ENCODE results near the gene TNFRSF25.
"Not testable (repeated sequence)": the region's sequence is repeated elsewhere in the genome, so short reads cannot be mapped to it uniquely, and the experiment has no call there.

TNFRSF25 gene

DNA sequence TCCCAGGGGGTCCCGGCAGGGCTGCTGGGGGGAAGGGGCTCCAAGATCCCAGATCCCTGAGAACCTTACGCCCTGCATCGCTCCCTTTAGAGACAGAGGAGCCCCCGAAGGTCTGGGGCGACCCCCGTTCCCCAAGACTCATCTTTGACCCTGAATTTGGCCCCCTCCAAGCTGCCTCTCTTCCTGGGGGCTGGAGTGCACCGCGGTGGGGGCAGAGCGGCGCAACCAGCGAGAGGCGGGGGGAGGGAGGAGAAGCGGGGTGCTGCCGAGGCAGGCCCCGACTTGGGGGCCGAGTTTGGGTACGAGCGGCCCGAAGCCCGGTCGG is 30.9 kb upstream of the TNFRSF25 start:
- TF ChIP-seq, protein P1, sequence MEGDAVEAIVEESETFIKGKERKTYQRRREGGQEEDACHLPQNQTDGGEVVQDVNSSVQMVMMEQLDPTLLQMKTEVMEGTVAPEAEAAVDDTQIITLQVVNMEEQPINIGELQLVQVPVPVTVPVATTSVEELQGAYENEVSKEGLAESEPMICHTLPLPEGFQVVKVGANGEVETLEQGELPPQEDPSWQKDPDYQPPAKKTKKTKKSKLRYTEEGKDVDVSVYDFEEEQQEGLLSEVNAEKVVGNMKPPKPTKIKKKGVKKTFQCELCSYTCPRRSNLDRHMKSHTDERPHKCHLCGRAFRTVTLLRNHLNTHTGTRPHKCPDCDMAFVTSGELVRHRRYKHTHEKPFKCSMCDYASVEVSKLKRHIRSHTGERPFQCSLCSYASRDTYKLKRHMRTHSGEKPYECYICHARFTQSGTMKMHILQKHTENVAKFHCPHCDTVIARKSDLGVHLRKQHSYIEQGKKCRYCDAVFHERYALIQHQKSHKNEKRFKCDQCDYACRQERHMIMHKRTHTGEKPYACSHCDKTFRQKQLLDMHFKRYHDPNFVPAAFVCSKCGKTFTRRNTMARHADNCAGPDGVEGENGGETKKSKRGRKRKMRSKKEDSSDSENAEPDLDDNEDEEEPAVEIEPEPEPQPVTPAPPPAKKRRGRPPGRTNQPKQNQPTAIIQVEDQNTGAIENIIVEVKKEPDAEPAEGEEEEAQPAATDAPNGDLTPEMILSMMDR (IDR thresholded peaks at IDR 0.05; ENCODE audit: insufficient read depth, low read length, poor library complexity, severe bottlenecking): no peak
- no peaks in the 10 kb centered on the region; the same call in 1 of the 2 replicates for H3K27me3 ChIP-seq (replicated peaks; ENCODE audit: control insufficient read depth, insufficient read depth, low read length)
- no peak overlapping the region; the same call in 1 of the 2 replicates for H3K4me3 ChIP-seq (replicated peaks; ENCODE audit: low read depth, low read length)
- no peak for DNase-seq (ENCODE audit: extremely low read depth, insufficient read length)
- H3K36me3 ChIP-seq (ENCODE audit: control insufficient read depth, insufficient read depth, low read length): no peaks in the 10 kb centered on the region

DNA sequence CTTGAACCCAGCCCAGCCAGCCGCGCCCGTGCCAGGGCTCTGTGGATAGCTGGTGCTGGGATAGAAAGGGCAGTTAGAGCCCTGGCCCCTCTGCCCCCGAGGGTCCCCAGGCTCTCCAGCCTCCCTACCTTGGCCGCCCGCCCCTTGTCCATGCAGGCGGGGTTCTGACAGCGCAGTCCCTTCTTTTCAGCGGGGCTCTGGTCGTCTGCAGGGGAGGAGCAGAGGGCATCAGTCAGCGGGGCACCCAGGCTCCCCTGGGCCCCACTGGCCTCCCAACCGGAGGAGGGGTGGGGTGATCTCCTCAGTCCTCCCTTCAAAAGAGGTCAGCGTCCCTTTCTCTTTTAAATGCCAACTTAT is 30.4 kb upstream of the TNFRSF25 start:
- Histone ChIP-seq H3K4me3 (replicated peaks; ENCODE audit: low read depth, low read length) (no peak overlapping the region), H3K36me3 (ENCODE audit: control insufficient read depth, insufficient read depth, low read length) (no peaks in the 10 kb centered on the region), H3K27me3 (replicated peaks; ENCODE audit: control insufficient read depth, insufficient read depth, low read length) (no peaks in the 10 kb centered on the region; the same call in 1 of the 2 replicates)
- no peak for DNase-seq (ENCODE audit: extremely low read depth, insufficient read length)
- TF ChIP-seq, protein P1 (IDR thresholded peaks at IDR 0.05; ENCODE audit: insufficient read depth, low read length, poor library complexity, severe bottlenecking): no peak

DNA sequence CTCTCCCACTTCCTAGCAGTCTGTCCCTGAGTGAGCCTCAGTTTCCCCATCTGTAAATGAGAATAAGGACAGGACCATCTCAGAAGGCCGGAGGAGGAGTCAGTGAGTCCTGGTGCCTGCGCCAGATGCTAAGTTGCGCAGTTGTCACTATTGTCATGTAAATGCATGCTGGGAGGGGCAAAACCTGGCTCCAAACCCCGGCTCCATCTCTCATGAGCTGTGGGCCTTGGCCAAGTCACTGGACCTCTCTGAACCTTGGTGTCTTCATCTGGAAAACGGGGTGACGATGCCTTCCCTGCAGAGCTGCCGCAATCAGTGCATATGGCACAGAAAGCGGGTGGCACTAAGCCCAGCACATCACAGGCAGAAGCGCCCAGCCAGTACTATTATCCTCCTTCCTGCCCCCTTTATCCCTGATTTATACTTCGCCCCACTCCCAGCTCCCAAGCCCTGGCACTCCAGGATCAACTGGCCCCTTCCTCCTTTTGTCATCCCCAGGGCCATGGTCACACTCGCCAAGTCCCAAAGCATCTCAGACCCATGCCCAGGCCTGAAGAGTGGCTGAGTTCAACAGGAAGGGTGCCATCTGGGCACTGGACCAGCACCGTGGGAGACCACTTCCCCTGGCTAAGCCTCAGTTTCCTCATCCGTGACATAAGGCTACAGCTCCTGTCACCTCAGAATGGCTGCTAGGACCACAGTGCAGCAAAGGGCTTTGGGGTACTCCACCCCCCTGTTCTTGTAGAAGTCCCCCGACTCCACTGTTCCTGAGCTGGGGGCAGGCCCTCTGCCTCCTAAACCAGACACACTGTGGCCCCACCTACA is 29.8 kb upstream of the TNFRSF25 start:
- H3K36me3 ChIP-seq (ENCODE audit: control insufficient read depth, insufficient read depth, low read length): no peaks in the 10 kb centered on the region
- H3K27me3 ChIP-seq (replicated peaks; ENCODE audit: control insufficient read depth, insufficient read depth, low read length): no peaks in the 10 kb centered on the region; the same call in 1 of the 2 replicates
- H3K4me3 ChIP-seq (replicated peaks; ENCODE audit: low read depth, low read length): no peak overlapping the region
- TF ChIP-seq, protein P1 (IDR thresholded peaks at IDR 0.05; ENCODE audit: insufficient read depth, low read length, poor library complexity, severe bottlenecking): no peak
- DNase-seq (ENCODE audit: extremely low read depth, insufficient read length): no peak

DNA sequence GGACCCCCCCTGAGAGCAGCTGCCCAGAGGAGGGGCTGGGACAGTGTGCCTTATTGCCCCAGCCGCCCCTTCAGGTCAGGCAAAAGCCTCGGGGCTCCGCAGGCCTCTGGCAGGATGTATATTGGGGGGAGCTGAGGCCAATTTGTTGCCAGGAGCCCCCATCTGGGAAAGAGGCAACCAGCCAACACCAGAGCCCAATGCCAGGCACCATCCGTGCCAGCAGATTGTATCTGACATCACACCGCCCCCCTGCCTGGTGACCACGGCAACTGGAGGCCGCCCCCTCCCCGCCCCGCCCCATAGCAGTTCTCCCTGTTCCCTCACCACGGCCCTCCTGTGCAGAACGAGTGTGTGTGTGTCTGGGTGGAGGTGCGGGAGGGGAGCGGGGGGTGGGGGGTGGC is 29.1 kb upstream of the TNFRSF25 start:
- TF ChIP-seq, protein P1 (IDR thresholded peaks at IDR 0.05; ENCODE audit: insufficient read depth, low read length, poor library complexity, severe bottlenecking): no peak
- H3K36me3 ChIP-seq (ENCODE audit: control insufficient read depth, insufficient read depth, low read length): no peaks in the 10 kb centered on the region
- no peak overlapping the region for H3K4me3 ChIP-seq (replicated peaks; ENCODE audit: low read depth, low read length)
- H3K27me3 ChIP-seq (replicated peaks; ENCODE audit: control insufficient read depth, insufficient read depth, low read length): no peaks in the 10 kb centered on the region; the same call in 1 of the 2 replicates
- no peak for DNase-seq (ENCODE audit: extremely low read depth, insufficient read length)

DNA sequence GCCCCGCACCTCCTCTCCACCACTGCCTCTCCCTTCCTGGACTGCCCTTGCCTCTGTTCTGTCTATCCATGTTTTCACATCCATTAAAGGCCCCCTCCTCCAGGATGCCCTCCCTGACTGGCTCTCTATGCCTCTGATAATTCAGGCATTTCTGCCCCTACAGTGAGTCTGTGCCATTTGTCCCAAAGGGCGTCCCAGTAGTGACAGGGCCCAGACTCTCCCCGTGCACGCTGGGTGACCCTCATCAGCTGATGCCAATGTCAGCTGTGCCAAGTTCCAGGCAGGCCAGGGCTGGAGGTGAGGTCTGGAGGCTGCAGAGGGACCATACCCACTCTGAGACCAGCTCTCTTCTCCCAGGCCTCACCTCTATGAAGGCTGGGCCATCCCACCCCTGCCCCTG is 28.7 kb upstream of the TNFRSF25 start:
- Histone ChIP-seq H3K4me3 (replicated peaks; ENCODE audit: low read depth, low read length) (no peak overlapping the region), H3K27me3 (replicated peaks; ENCODE audit: control insufficient read depth, insufficient read depth, low read length) (no peaks in the 10 kb centered on the region; the same call in 1 of the 2 replicates), H3K36me3 (ENCODE audit: control insufficient read depth, insufficient read depth, low read length) (no peaks in the 10 kb centered on the region)
- DNase-seq (ENCODE audit: extremely low read depth, insufficient read length): no peak
- TF ChIP-seq, protein P1 (IDR thresholded peaks at IDR 0.05; ENCODE audit: insufficient read depth, low read length, poor library complexity, severe bottlenecking): no peak

DNA sequence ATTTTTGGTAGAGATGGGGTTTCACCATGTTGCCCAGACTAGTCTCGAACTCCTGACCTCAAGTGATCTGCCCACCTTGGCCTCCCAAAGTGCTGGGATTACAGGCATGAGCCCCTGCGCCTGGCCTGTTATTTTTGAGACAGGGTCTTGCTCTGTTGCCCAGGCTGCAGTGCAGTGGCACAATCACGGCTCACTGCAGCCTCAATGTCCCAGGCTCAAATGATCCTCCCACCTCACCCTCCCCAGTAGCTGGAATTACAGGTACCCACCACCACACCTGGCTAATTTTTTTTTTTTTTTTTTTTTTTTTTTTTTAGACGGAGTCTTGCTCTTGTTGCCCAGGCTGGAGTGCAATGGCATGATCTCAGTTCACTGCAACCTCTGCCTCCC is 27.9 kb upstream of the TNFRSF25 start:
- DNase-seq (ENCODE audit: extremely low read depth, insufficient read length); H3K4me3 ChIP-seq (replicated peaks; ENCODE audit: low read depth, low read length); H3K27me3 ChIP-seq (replicated peaks; ENCODE audit: control insufficient read depth, insufficient read depth, low read length); H3K36me3 ChIP-seq (ENCODE audit: control insufficient read depth, insufficient read depth, low read length): not testable (repeated sequence)

Measured in GM06990 (cell line).